ENCODE measurements around the gene CDH5.

CDH5 gene

DNA sequence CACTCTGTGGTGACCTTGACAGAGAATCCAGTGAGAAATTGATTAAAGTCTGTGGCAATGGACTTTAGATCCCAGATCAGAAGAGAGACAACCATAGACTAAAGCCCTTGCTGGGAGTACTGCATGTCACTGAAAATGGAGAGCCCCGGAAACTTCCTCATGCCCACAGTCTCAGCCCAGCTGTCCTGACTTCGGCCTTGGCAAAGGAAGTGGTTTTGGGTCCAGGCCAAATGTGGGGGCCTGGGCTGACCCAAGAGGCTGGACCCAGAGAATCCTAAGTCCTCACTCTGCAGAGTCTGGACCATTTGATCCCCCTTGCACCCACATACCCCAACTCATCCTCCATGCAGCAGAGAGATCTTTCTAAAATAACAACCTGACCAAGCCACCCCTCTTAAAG is 55.9 kb downstream of the CDH5 start:
- no peak overlapping the region for H3K4me3 ChIP-seq (ENCODE audit: insufficient read depth, low read length, poor library complexity, severe bottlenecking)
- no peak overlapping the region for H3K27ac ChIP-seq (ENCODE audit: low read depth, low read length)
- no peaks in the 10 kb centered on the region for H3K9me2 ChIP-seq (replicated peaks; ENCODE audit: insufficient read depth, low read length)
- H3F3A ChIP-seq (ENCODE audit: insufficient read depth), result no peaks in the 10 kb centered on the region
- H3K9ac ChIP-seq (ENCODE audit: low read length), result no peak overlapping the region
- no peak overlapping the region for H2AFZ ChIP-seq (ENCODE audit: low read depth, low read length, severe bottlenecking)
- no peaks in the 10 kb centered on the region for H3K79me2 ChIP-seq (ENCODE audit: insufficient read depth, low read length)
- no peak overlapping the region for H3K4me2 ChIP-seq (ENCODE audit: low read depth, low read length, poor library complexity, severe bottlenecking)
- H3K9me3 ChIP-seq (ENCODE audit: insufficient read depth, low read length), result no peaks in the 10 kb centered on the region
- H4K20me1 ChIP-seq (ENCODE audit: low read depth, low read length), result no peaks in the 10 kb centered on the region
- no peaks in the 10 kb centered on the region for H3K27me3 ChIP-seq (ENCODE audit: low read length)
- H3K36me3 ChIP-seq (ENCODE audit: low read length), result no peaks in the 10 kb centered on the region
- no peak for TF ChIP-seq EZH2phosphoT487 (conservative IDR thresholded peaks at IDR 0.05; ENCODE audit: low read length)
- TF ChIP-seq, protein P1, sequence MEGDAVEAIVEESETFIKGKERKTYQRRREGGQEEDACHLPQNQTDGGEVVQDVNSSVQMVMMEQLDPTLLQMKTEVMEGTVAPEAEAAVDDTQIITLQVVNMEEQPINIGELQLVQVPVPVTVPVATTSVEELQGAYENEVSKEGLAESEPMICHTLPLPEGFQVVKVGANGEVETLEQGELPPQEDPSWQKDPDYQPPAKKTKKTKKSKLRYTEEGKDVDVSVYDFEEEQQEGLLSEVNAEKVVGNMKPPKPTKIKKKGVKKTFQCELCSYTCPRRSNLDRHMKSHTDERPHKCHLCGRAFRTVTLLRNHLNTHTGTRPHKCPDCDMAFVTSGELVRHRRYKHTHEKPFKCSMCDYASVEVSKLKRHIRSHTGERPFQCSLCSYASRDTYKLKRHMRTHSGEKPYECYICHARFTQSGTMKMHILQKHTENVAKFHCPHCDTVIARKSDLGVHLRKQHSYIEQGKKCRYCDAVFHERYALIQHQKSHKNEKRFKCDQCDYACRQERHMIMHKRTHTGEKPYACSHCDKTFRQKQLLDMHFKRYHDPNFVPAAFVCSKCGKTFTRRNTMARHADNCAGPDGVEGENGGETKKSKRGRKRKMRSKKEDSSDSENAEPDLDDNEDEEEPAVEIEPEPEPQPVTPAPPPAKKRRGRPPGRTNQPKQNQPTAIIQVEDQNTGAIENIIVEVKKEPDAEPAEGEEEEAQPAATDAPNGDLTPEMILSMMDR (IDR thresholded peaks at IDR 0.05; ENCODE audit: insufficient read depth, low read length, poor library complexity, severe bottlenecking), result no peak

DNA sequence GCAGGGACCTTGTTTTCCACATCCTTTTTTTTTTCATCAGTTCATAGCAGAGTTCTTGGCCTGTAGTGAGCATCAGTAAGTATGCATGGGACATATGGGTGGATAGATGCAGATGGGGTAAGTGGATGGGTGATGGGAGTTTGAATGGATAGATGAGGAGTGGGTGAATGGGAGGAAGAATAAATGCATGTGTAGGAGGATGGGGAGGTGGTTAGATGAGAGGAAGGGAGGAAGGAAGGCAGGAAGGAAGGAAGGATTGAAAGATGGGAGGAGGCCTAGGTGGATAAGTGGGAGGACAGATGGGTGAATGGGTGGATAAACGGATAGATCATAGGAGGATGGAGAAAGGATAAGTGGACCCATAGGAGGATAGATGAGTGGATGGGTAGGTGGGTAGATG is 56.7 kb downstream of the CDH5 start:
- H4K20me1 ChIP-seq (ENCODE audit: low read depth, low read length), result no peaks in the 10 kb centered on the region
- H3K79me2 ChIP-seq (ENCODE audit: insufficient read depth, low read length), result no peaks in the 10 kb centered on the region
- H3F3A ChIP-seq (ENCODE audit: insufficient read depth), result no peaks in the 10 kb centered on the region
- no peak overlapping the region for H3K4me3 ChIP-seq (ENCODE audit: insufficient read depth, low read length, poor library complexity, severe bottlenecking)
- no peak overlapping the region for H2AFZ ChIP-seq (ENCODE audit: low read depth, low read length, severe bottlenecking)
- no peaks in the 10 kb centered on the region for H3K9me3 ChIP-seq (ENCODE audit: insufficient read depth, low read length)
- H3K4me2 ChIP-seq (ENCODE audit: low read depth, low read length, poor library complexity, severe bottlenecking), result no peak overlapping the region
- H3K9ac ChIP-seq (ENCODE audit: low read length), result no peak overlapping the region
- H3K27me3 ChIP-seq (ENCODE audit: low read length), result no peaks in the 10 kb centered on the region
- no peak overlapping the region for H3K27ac ChIP-seq (ENCODE audit: low read depth, low read length)
- H3K9me2 ChIP-seq (replicated peaks; ENCODE audit: insufficient read depth, low read length), result no peaks in the 10 kb centered on the region
- TF ChIP-seq EZH2phosphoT487 (conservative IDR thresholded peaks at IDR 0.05; ENCODE audit: low read length), result no peak
- TF ChIP-seq, protein P1 (IDR thresholded peaks at IDR 0.05; ENCODE audit: insufficient read depth, low read length, poor library complexity, severe bottlenecking), result no peak
- H3K36me3 ChIP-seq (ENCODE audit: low read length), result no peaks in the 10 kb centered on the region

DNA sequence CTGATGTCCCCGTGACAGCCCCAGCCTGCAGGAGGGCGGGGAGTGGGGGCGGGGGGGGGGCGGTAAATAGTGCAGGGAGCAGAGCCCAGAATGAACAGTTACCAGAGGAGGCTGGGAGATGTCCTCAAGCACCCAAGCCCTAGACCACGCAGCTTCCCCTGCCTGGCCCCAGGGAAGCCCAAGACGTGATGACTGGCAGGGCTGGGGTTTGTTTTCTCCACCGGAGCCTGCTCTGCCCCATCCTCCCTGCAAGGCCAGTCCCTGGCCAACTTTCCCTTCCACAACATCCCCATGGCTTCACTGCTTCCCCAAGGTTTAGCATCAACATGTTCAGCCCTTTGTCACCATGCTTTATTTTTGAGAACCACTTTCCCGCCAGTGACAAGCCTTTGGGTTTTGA is 59.2 kb downstream of the CDH5 start:
- H3K9me2 ChIP-seq (replicated peaks; ENCODE audit: insufficient read depth, low read length), result no peaks in the 10 kb centered on the region
- no peaks in the 10 kb centered on the region for H3K27me3 ChIP-seq (ENCODE audit: low read length)

More for the DNA sequence above, 59.2 kb downstream of the CDH5 start:
- Histone ChIP-seq H3K9me3 (ENCODE audit: insufficient read depth, low read length) (no peaks in the 10 kb centered on the region), H3K4me3 (ENCODE audit: insufficient read depth, low read length, poor library complexity, severe bottlenecking) (no peak overlapping the region), H4K20me1 (ENCODE audit: low read depth, low read length) (no peaks in the 10 kb centered on the region), H3F3A (ENCODE audit: insufficient read depth) (no peaks in the 10 kb centered on the region), H3K36me3 (ENCODE audit: low read length) (no peaks in the 10 kb centered on the region), H3K4me2 (ENCODE audit: low read depth, low read length, poor library complexity, severe bottlenecking) (no peak overlapping the region), H2AFZ (ENCODE audit: low read depth, low read length, severe bottlenecking) (no peak overlapping the region), H3K27ac (ENCODE audit: low read depth, low read length) (no peak overlapping the region), H3K79me2 (ENCODE audit: insufficient read depth, low read length) (no peaks in the 10 kb centered on the region), H3K9ac (ENCODE audit: low read length) (no peak overlapping the region)
- no peak for TF ChIP-seq EZH2phosphoT487 (conservative IDR thresholded peaks at IDR 0.05; ENCODE audit: low read length)
- TF ChIP-seq, protein P1 (IDR thresholded peaks at IDR 0.05; ENCODE audit: insufficient read depth, low read length, poor library complexity, severe bottlenecking), result no peak

Data from SU-DHL-6 (cell line).